Gastrocnemius medialis (tissue), 4 donors: ENCODE measurements around the gene UBP1.

ENCODE experiments used
- CTCF ChIP-seq, 5 experiments: fragments of 450-650 bp in 3 of 5; fragments of 200-600 bp in 2 of 5; sonication (generic) in 2 of 5; IDR thresholded peaks in 4 of 5; conservative IDR thresholded peaks in 1 of 5; 1 replicate in 4 of 5; 2 replicates in 1 of 5; pipeline ENCODE4 v1.5.1; 2016 to 2019; ENCODE audit warnings: antibody characterized with exemption in 5 of 5, mild to moderate bottlenecking in 3 of 5, moderate library complexity in 3 of 5
- POLR2A ChIP-seq, 2 donors: fragments of 450-650 bp; IDR thresholded peaks; one replicate each; pipeline ENCODE4 v1.6.1; 2017; ENCODE audit warnings: antibody characterized with exemption in 2 of 2, mild to moderate bottlenecking in 2 of 2, moderate library complexity in 2 of 2

- TF ChIP-seq CTCF (IDR thresholded peaks at IDR 0.05 in 4 of 5, conservative IDR thresholded peaks at IDR 0.05 in 1 of 5) (peak in 4 of 5 experiments; percentile 45 to 64 (median 52)), POLR2A (IDR thresholded peaks at IDR 0.05) (peak; percentile 85)
Observed at GRCh38 chr3:33439546-33440327, 468 bp downstream of the UBP1 start.
